GM12874 (cell line): Measurements from ENCODE around the gene C3.

Experiments
- CTCF ChIP-seq: IDR thresholded peaks from 2 replicates; pipeline ENCODE4 v1.5.1; 2011; ENCODE audit warnings: low read depth, mild to moderate bottlenecking, control low read depth, low read length, moderate library complexity; ENCODE audit not compliant: insufficient read depth

The C3 gene

GRCh38 chr19:6644796-6645195 is 75.7 kb downstream of the C3 start:
- TF ChIP-seq CTCF = no peak

- no peak for TF ChIP-seq CTCF
These were observed 81.0 kb downstream of the C3 start for GRCh38 chr19:6639439-6639838.

GRCh38 chr19:6632747-6633455 is 87.5 kb downstream of the C3 start:
- TF ChIP-seq CTCF = peak; percentile 77

- TF ChIP-seq CTCF = peak; percentile 66
These were observed 88.3 kb downstream of the C3 start for GRCh38 chr19:6632002-6632621.
